ENCODE results near the gene ATP1A4.

GRCh38 chr1:160129558-160129957 lies 21.8 kb upstream of the ATP1A4 start:
- TF ChIP-seq POU6F1 (CRISPR knock-in tag; IDR thresholded peaks at IDR 0.05; ENCODE audit: borderline replicate concordance, low read depth) (no peak), ARNTL (CRISPR knock-in tag; IDR thresholded peaks at IDR 0.05; ENCODE audit: borderline replicate concordance, low read depth) (no peak)

Measured in SK-N-SH treated with all-trans-retinoic acid at 6 μM for 48 hours (cell line).